HepG2 (cell line): ENCODE measurements around the gene CORO1A. TPM values are rescaled to one million over a fixed set of nuclear protein-coding genes. Genes with fewer than 3 reads are reported as not detected.
A peak's percentile ranks its signal among the peaks of the same experiment; 100 is the strongest.

Experiments
- AKAP8 ChIP-seq: sonication (generic); formaldehyde crosslinking; IDR thresholded peaks from 2 replicates; pipeline ENCODE4 v1.5.1; 2020; ENCODE audit warnings: mild to moderate bottlenecking, missing genetic modification reagents
- CBX5 ChIP-seq: sonication (generic); formaldehyde crosslinking; IDR thresholded peaks from 2 replicates; pipeline ENCODE4 v1.4.0; 2020; ENCODE audit warnings: missing genetic modification reagents, borderline replicate concordance
- EEA1 ChIP-seq: sonication (generic); formaldehyde crosslinking; IDR thresholded peaks from 2 replicates; pipeline ENCODE4 v1.5.1; 2020; ENCODE audit warnings: mild to moderate bottlenecking, missing genetic modification reagents, borderline replicate concordance
- GTF3A ChIP-seq: sonication (generic); formaldehyde crosslinking; conservative IDR thresholded peaks from 2 replicates; pipeline ENCODE4 v1.4.0; 2020; ENCODE audit warnings: mild to moderate bottlenecking, missing genetic modification reagents
- HCFC1 ChIP-seq: fragments of 150-350 bp; IDR thresholded peaks from 2 replicates; pipeline ENCODE4 v1.6.1; 2014; ENCODE audit warnings: low read depth, low read length
- NR3C1 ChIP-seq: sonication (generic); formaldehyde crosslinking; IDR thresholded peaks from 2 replicates; pipeline ENCODE4 v1.4.0; 2020; ENCODE audit warnings: missing genetic modification reagents
- SMYD3 ChIP-seq: sonication (generic); formaldehyde crosslinking; IDR thresholded peaks from 2 replicates; pipeline ENCODE4 v1.8.1; 2023; ENCODE audit warnings: mild to moderate bottlenecking, missing genetic modification reagents
- ZNF24 ChIP-seq: fragments of 450-650 bp; IDR thresholded peaks from 2 replicates; pipeline ENCODE4 v1.6.1; 2017; ENCODE audit warnings: antibody characterized with exemption, mild to moderate bottlenecking
- ZNF550 ChIP-seq: sonication (generic); formaldehyde crosslinking; IDR thresholded peaks from 2 replicates; pipeline ENCODE4 v1.4.0; 2020; ENCODE audit warnings: mild to moderate bottlenecking, missing genetic modification reagents, borderline replicate concordance
- ZNF589 ChIP-seq: sonication (generic); formaldehyde crosslinking; conservative IDR thresholded peaks from 2 replicates; pipeline ENCODE4 v1.8.0; 2022; ENCODE audit warnings: mild to moderate bottlenecking, moderate library complexity, missing genetic modification reagents
- ZSCAN9 ChIP-seq: IDR thresholded peaks from 2 replicates; pipeline ENCODE4 v1.6.1; 2016; ENCODE audit warnings: borderline replicate concordance
- polyA plus RNA-seq, 8 experiments: library from polyadenylated mRNA; depleted of rRNA in 3 of 8; stranded (reverse) in 7 of 8; unstranded in 1 of 8; fragments of >200 nt; fragmentation: Illumina TruSeq in 4 of 8; extraction: Trizol in 4 of 8; gene quantifications; 2 replicates each; pipeline versions ENCODE4 v1.2.1 to v1.2.3, GENCODE V29; 2011 to 2016; ENCODE audit warnings: low read depth in 4 of 8, missing spikeins in 1 of 8, mixed read lengths in 1 of 8; ENCODE audit not compliant: insufficient read depth in 1 of 8
- total RNA-seq, 5 experiments: library from RNA; depleted of rRNA; stranded (reverse); fragments of >200 nt; fragmentation: Illumina TruSeq; extraction: Trizol; gene quantifications; 2 replicates each; pipeline ENCODE4 v1.2.3, GENCODE V29; 2016; ENCODE audit warnings: low read depth in 1 of 5
- TF ChIP-seq, protein P1 (sequence below): sonication (generic); formaldehyde crosslinking; IDR thresholded peaks from 2 replicates; pipeline ENCODE4 v1.9.0; 2021; ENCODE audit warnings: missing genetic modification reagents, borderline replicate concordance
- TF ChIP-seq, protein P2 (sequence below): sonication (generic); formaldehyde crosslinking; IDR thresholded peaks from 2 replicates; pipeline ENCODE4 v1.4.0; 2020; ENCODE audit warnings: mild to moderate bottlenecking, missing genetic modification reagents
- TF ChIP-seq, protein P3 (sequence below), 2 experiments: fragments of 450-650 bp in 1 of 2; sonication (generic) in 1 of 2; formaldehyde crosslinking in 1 of 2; IDR thresholded peaks; 2 replicates each; pipeline versions ENCODE4 v1.6.1 to v1.8.0; 2016 to 2022; ENCODE audit warnings: antibody characterized with exemption in 1 of 2, mild to moderate bottlenecking in 1 of 2, missing genetic modification reagents in 1 of 2

Gene CORO1A
- total and polyA plus RNA-seq, 2 of the 13 experiments (the other 11 are each of a cell fraction or from before 2014, with no cell fraction given), result 6.5 to 12.9 TPM

DNA sequence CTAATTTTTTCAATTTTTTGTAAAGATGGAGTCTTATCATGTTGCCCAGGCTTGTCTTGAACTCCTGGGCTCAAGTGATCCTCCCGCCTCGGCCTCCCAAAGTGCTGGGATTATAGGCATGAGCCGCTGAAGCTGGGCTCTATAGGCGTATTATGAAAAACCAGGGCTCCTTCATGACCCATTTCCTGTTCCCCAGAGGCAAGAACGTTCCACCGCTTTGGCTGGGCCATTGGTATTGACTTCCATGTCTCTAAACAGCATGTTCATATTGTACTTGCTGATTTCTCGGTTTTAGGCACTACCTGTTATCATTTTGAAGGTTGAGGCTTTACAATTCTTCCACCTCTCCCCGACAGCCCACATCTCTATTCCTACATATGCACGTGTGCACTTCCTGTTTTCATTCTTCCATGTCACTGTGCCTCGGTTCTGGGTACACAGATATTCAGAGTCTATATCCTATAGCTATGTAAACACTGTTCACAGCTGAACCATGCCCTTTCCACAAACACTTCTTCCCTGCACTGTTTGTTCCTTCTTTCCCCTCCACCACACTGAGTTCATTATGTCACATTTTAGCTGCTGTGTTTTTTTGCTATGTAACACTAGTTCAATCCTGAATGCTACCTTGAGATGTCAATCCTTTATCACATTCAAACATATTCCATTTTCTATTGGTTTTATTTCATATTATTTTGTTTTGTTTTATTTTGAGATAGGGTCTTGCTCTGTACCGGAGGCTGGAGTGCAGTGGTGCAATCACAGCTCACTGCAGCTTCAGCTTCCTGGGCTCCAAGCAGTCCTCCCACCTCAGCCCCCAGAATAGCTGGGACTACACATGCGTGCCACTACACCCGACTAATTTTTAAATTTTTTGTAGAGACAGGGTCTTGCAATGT is 43.6 kb upstream of the CORO1A start (continued):
- TF ChIP-seq, protein P1, sequence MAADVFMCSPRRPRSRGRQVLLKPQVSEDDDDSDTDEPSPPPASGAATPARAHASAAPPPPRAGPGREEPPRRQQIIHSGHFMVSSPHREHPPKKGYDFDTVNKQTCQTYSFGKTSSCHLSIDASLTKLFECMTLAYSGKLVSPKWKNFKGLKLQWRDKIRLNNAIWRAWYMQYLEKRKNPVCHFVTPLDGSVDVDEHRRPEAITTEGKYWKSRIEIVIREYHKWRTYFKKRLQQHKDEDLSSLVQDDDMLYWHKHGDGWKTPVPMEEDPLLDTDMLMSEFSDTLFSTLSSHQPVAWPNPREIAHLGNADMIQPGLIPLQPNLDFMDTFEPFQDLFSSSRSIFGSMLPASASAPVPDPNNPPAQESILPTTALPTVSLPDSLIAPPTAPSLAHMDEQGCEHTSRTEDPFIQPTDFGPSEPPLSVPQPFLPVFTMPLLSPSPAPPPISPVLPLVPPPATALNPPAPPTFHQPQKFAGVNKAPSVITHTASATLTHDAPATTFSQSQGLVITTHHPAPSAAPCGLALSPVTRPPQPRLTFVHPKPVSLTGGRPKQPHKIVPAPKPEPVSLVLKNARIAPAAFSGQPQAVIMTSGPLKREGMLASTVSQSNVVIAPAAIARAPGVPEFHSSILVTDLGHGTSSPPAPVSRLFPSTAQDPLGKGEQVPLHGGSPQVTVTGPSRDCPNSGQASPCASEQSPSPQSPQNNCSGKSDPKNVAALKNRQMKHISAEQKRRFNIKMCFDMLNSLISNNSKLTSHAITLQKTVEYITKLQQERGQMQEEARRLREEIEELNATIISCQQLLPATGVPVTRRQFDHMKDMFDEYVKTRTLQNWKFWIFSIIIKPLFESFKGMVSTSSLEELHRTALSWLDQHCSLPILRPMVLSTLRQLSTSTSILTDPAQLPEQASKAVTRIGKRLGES (CRISPR knock-in tag), result peak; percentile 57; the same call in 1 of the 2 replicates
- no peak for TF ChIP-seq EEA1 (CRISPR knock-in tag)
- TF ChIP-seq ZNF589 (CRISPR knock-in tag), result peak; percentile 68; the same call in 1 of the 2 replicates
- no peak for TF ChIP-seq AKAP8 (CRISPR knock-in tag)
- TF ChIP-seq NR3C1 (CRISPR knock-in tag), result no peak
- TF ChIP-seq, protein P2, sequence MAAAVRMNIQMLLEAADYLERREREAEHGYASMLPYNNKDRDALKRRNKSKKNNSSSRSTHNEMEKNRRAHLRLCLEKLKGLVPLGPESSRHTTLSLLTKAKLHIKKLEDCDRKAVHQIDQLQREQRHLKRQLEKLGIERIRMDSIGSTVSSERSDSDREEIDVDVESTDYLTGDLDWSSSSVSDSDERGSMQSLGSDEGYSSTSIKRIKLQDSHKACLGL (CRISPR knock-in tag), result no peak; the same call in 1 of the 2 replicates
- no peak for TF ChIP-seq GTF3A (CRISPR knock-in tag)
- TF ChIP-seq, protein P3, sequence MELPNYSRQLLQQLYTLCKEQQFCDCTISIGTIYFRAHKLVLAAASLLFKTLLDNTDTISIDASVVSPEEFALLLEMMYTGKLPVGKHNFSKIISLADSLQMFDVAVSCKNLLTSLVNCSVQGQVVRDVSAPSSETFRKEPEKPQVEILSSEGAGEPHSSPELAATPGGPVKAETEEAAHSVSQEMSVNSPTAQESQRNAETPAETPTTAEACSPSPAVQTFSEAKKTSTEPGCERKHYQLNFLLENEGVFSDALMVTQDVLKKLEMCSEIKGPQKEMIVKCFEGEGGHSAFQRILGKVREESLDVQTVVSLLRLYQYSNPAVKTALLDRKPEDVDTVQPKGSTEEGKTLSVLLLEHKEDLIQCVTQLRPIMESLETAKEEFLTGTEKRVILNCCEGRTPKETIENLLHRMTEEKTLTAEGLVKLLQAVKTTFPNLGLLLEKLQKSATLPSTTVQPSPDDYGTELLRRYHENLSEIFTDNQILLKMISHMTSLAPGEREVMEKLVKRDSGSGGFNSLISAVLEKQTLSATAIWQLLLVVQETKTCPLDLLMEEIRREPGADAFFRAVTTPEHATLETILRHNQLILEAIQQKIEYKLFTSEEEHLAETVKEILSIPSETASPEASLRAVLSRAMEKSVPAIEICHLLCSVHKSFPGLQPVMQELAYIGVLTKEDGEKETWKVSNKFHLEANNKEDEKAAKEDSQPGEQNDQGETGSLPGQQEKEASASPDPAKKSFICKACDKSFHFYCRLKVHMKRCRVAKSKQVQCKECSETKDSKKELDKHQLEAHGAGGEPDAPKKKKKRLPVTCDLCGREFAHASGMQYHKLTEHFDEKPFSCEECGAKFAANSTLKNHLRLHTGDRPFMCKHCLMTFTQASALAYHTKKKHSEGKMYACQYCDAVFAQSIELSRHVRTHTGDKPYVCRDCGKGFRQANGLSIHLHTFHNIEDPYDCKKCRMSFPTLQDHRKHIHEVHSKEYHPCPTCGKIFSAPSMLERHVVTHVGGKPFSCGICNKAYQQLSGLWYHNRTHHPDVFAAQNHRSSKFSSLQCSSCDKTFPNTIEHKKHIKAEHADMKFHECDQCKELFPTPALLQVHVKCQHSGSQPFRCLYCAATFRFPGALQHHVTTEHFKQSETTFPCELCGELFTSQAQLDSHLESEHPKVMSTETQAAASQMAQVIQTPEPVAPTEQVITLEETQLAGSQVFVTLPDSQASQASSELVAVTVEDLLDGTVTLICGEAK (IDR thresholded peaks at IDR 0.05), result no peak
- TF ChIP-seq, protein P3 (CRISPR knock-in tag; IDR thresholded peaks at IDR 0.05), result 0 out of 2 replicates have a peak, but pooled peaks have one; percentile 21
- TF ChIP-seq SMYD3 (CRISPR knock-in tag), result no peak
- TF ChIP-seq ZNF550 (CRISPR knock-in tag), result no peak
- TF ChIP-seq ZSCAN9 (CRISPR knock-in tag), result peak; percentile 98
- TF ChIP-seq ZNF24, result peak; percentile 80
- TF ChIP-seq CBX5, result peak; percentile 15; the same call in 1 of the 2 replicates
- TF ChIP-seq HCFC1, result no peak
